Measurements from ENCODE around the gene FAM222A. TPM values are rescaled to one million over a fixed set of nuclear protein-coding genes. Genes with fewer than 3 reads are reported as not detected.

Gene FAM222A
- total RNA-seq, 1 experiment from 2014 or later, result 5.5 TPM

GRCh38 chr12:109737631-109738030, 24.0 kb downstream of the FAM222A start:
- ChIA-PET POLR2A (ENCODE audit: low non-redundant PET) (no interaction called here), CTCF (no interaction called here)
- BruUV-seq (replicated peaks), result no TSS peak

DNA sequence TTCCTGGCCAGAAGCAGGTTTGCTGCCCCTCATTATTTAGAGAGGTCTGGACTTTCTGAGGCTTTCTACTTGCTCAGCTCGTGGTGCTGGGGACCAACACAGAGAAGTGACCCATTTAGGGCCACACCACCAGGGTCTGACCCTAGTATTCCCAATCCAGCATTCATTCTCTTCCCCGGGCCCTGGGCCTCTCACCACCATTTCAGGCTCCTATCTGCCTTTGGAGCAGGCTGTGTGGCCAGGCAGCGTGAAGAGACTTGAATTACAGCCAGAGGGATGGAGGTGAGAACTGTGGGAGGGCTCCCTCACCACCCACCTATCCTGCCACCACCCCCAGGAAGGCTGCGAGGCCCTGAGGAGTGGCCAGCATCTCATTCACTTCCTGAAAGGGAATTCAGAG, 24.6 kb downstream of the FAM222A start:
- intact Hi-C loops (cut with micrococcal nuclease; ENCODE audit: unreplicated experiment), result no loop called here
- no peak for TF ChIP-seq EZH2 (IDR thresholded peaks at IDR 0.05; ENCODE audit: borderline replicate concordance, low read depth, low read length, poor library complexity, severe bottlenecking)
- TF ChIP-seq, protein P1, sequence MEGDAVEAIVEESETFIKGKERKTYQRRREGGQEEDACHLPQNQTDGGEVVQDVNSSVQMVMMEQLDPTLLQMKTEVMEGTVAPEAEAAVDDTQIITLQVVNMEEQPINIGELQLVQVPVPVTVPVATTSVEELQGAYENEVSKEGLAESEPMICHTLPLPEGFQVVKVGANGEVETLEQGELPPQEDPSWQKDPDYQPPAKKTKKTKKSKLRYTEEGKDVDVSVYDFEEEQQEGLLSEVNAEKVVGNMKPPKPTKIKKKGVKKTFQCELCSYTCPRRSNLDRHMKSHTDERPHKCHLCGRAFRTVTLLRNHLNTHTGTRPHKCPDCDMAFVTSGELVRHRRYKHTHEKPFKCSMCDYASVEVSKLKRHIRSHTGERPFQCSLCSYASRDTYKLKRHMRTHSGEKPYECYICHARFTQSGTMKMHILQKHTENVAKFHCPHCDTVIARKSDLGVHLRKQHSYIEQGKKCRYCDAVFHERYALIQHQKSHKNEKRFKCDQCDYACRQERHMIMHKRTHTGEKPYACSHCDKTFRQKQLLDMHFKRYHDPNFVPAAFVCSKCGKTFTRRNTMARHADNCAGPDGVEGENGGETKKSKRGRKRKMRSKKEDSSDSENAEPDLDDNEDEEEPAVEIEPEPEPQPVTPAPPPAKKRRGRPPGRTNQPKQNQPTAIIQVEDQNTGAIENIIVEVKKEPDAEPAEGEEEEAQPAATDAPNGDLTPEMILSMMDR (conservative IDR thresholded peaks at IDR 0.05; ENCODE audit: low read depth, low read length), result no peak
- BruUV-seq (replicated peaks), result no TSS peak
- H3K9me3 ChIP-seq (ENCODE audit: low read depth, low read length, poor library complexity, severe bottlenecking), result no peaks in the 10 kb centered on the region
- CTCF ChIA-PET, result no interaction called here
- no peaks in the 10 kb centered on the region for H3K36me3 ChIP-seq (ENCODE audit: insufficient read depth, low read length, poor library complexity, severe bottlenecking)
- H3K27ac ChIP-seq (ENCODE audit: low read depth, low read length, poor library complexity, severe bottlenecking), result no peak overlapping the region
- POLR2A ChIA-PET (ENCODE audit: low non-redundant PET), result no interaction called here
- DNase-seq (ENCODE audit: low spot score), result no peak
- no peak overlapping the region for H3K4me3 ChIP-seq (ENCODE audit: low read depth, low read length, poor library complexity, severe bottlenecking)
- H3K27me3 ChIP-seq (replicated peaks; ENCODE audit: insufficient read depth, low read depth, low read length, poor library complexity), result no peaks in the 10 kb centered on the region
- peaks cover 28% of the 10 kb centered on the region for H3K4me1 ChIP-seq (ENCODE audit: insufficient read depth, low read length, poor library complexity, severe bottlenecking)

More at GRCh38 chr12:109737631-109738030, 24.0 kb downstream of the FAM222A start:
- Histone ChIP-seq H3K27ac (ENCODE audit: low read depth, low read length, poor library complexity, severe bottlenecking) (no peak overlapping the region), H3K4me1 (ENCODE audit: insufficient read depth, low read length, poor library complexity, severe bottlenecking) (peaks cover 22% of the 10 kb centered on the region), H3K36me3 (ENCODE audit: insufficient read depth, low read length, poor library complexity, severe bottlenecking) (no peaks in the 10 kb centered on the region), H3K4me3 (ENCODE audit: low read depth, low read length, poor library complexity, severe bottlenecking) (no peak overlapping the region), H3K27me3 (replicated peaks; ENCODE audit: insufficient read depth, low read depth, low read length, poor library complexity) (no peaks in the 10 kb centered on the region), H3K9me3 (ENCODE audit: low read depth, low read length, poor library complexity, severe bottlenecking) (no peaks in the 10 kb centered on the region)
- no peak for DNase-seq (ENCODE audit: low spot score)
- TF ChIP-seq, protein P1 (conservative IDR thresholded peaks at IDR 0.05; ENCODE audit: low read depth, low read length), result no peak
- no peak for TF ChIP-seq EZH2 (IDR thresholded peaks at IDR 0.05; ENCODE audit: borderline replicate concordance, low read depth, low read length, poor library complexity, severe bottlenecking)
- intact Hi-C loops (cut with micrococcal nuclease; ENCODE audit: unreplicated experiment), result no loop called here

GRCh38 chr12:109738878-109739665, 25.4 kb downstream of the FAM222A start:
- intact Hi-C loops (cut with micrococcal nuclease; ENCODE audit: unreplicated experiment), result no loop called here
- H3K9me3 ChIP-seq (ENCODE audit: low read depth, low read length, poor library complexity, severe bottlenecking), result no peaks in the 10 kb centered on the region
- no peak for DNase-seq (ENCODE audit: low spot score)
- no peaks in the 10 kb centered on the region for H3K27me3 ChIP-seq (replicated peaks; ENCODE audit: insufficient read depth, low read depth, low read length, poor library complexity)
- H3K27ac ChIP-seq (ENCODE audit: low read depth, low read length, poor library complexity, severe bottlenecking), result no peak overlapping the region
- TF ChIP-seq EZH2 (IDR thresholded peaks at IDR 0.05; ENCODE audit: borderline replicate concordance, low read depth, low read length, poor library complexity, severe bottlenecking), result no peak
- TF ChIP-seq, protein P1 (conservative IDR thresholded peaks at IDR 0.05; ENCODE audit: low read depth, low read length), result no peak
- ChIA-PET CTCF (no interaction called here), POLR2A (ENCODE audit: low non-redundant PET) (no interaction called here)
- peaks cover 30% of the 10 kb centered on the region for H3K4me1 ChIP-seq (ENCODE audit: insufficient read depth, low read length, poor library complexity, severe bottlenecking)
- BruUV-seq (replicated peaks), result no TSS peak
- H3K36me3 ChIP-seq (ENCODE audit: insufficient read depth, low read length, poor library complexity, severe bottlenecking), result no peaks in the 10 kb centered on the region
- no peak overlapping the region for H3K4me3 ChIP-seq (ENCODE audit: low read depth, low read length, poor library complexity, severe bottlenecking)
